ENCODE data around the gene TAS1R3.

Gene TAS1R3

GRCh38 chr1:1295154-1295923 is 35.7 kb upstream of the TAS1R3 start:
- DNase-seq (ENCODE audit: low spot score) = no peak

- no peak for DNase-seq (ENCODE audit: low spot score)
Observed at GRCh38 chr1:1296070-1297061, 34.7 kb upstream of the TAS1R3 start.

- no peak for DNase-seq (ENCODE audit: low spot score)
Observed at GRCh38 chr1:1297802-1298424, 33.2 kb upstream of the TAS1R3 start.

GRCh38 chr1:1298861-1299685 is 32.0 kb upstream of the TAS1R3 start:
- DNase-seq (ENCODE audit: low spot score) = no peak

- no peak for DNase-seq (ENCODE audit: low spot score)
Observed at GRCh38 chr1:1299686-1300351, 31.3 kb upstream of the TAS1R3 start.

- no peak for DNase-seq (ENCODE audit: low spot score)
Observed at GRCh38 chr1:1300352-1300739, 30.7 kb upstream of the TAS1R3 start.

GRCh38 chr1:1302006-1302430 is 29.1 kb upstream of the TAS1R3 start:
- no peak for DNase-seq (ENCODE audit: low spot score)

GRCh38 chr1:1302951-1303509 is 28.1 kb upstream of the TAS1R3 start:
- no peak for DNase-seq (ENCODE audit: low spot score)

- DNase-seq (ENCODE audit: low spot score) = no peak
Observed at GRCh38 chr1:1303736-1304135, 27.3 kb upstream of the TAS1R3 start.

- peak; percentile 78 for DNase-seq (ENCODE audit: low spot score)
Observed at GRCh38 chr1:1304331-1305299, 26.5 kb upstream of the TAS1R3 start.

- peak; percentile 80 for DNase-seq (ENCODE audit: low spot score)
Observed at GRCh38 chr1:1305300-1306069, 25.6 kb upstream of the TAS1R3 start.

- no peak for DNase-seq (ENCODE audit: low spot score)
Observed at GRCh38 chr1:1306070-1306660, 24.9 kb upstream of the TAS1R3 start.

GRCh38 chr1:1306661-1307260 is 24.3 kb upstream of the TAS1R3 start:
- DNase-seq (ENCODE audit: low spot score) = no peak

- DNase-seq (ENCODE audit: low spot score) = no peak
Observed at GRCh38 chr1:1307261-1307922, 23.7 kb upstream of the TAS1R3 start.

- DNase-seq (ENCODE audit: low spot score) = peak; percentile 99
Observed at GRCh38 chr1:1307923-1308755, 22.9 kb upstream of the TAS1R3 start, which contains the start of the genes ACAP3 and PUSL1. TSS of gene ACAP3 (minus strand) at chr1:1307930. CDS start at chr1:1307815, 115 bp downstream. TSS of gene PUSL1 (plus strand) at chr1:1308597. CDS start at chr1:1308644, 47 bp downstream.

GRCh38 chr1:1308756-1309250 is 22.3 kb upstream of the TAS1R3 start:
- DNase-seq (ENCODE audit: low spot score) = no peak

All from AG08395 (cell line).